ENCODE measurements around the gene PIK3C2G.

- TF ChIP-seq POLR2AphosphoS5 (IDR thresholded peaks at IDR 0.05) (no peak), CTCF (IDR thresholded peaks at IDR 0.05) (no peak), POLR2A (IDR thresholded peaks at IDR 0.05) (no peak), EP300 (IDR thresholded peaks at IDR 0.05) (no peak)
Measured at GRCh38 chr12:18551701-18552100, 290.4 kb downstream of the PIK3C2G start.

Data from stomach (tissue), 4 donors.